HG03378 (cell line): ENCODE results near the gene PAX7.
"Not testable (repeated sequence)": the region's sequence is repeated elsewhere in the genome, so short reads cannot be mapped to it uniquely, and the experiment has no call there.

Experiments
- ATAC-seq: cut with Tn5 transposase; IDR thresholded peaks from one replicate; pipeline ENCODE4 v1.9.1; 2021; ENCODE audit warnings: mild to moderate bottlenecking, moderate library complexity; ENCODE audit not compliant: unreplicated experiment

Gene PAX7

DNA sequence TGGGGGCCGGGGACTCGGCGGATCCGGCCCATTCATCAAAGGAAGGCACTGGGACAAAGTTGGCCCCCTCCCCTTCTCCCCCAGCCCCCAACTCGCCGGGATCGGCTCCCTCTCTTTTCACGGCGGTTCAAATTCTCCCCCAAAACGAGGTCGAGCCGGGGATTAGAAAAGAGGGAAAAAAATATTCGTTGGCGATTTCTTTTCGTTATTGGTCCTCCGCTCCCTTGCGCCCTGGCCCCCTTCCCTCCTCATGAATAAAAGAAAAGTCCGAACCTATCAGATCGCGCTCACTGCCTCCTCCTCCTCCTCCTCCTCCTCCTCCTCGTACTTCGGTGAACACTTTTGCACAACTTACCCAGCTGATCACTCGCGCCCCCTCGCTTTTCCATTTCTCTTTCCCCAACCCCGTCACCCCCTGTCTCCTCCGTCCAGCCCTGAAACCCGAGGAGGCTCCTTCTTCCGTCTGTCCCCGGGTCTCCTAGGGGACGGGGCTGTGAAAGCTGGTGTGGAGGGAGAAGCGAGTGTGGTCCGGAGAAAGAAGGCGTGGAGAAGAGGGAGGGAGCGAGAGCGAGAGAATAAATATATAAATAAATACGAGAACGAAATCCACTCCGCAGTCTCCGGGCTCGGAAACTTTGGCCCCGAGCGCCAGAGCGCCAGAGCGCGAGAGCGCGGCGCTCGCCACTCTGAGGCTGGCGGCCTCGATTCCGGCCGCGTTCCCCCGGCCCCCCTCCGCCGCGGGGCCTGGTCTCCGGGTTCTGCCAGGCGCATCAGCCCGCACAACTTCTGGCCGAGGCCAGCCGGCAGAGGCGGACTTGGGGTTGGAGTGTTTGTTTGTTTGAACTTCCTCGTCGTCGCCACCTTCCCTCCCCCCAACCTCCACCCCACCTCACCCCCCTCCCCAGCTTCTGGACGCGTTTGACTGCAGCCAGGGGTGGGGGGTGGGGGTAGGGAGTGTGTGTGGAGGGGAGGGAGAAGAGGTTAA, at the start of gene PAX7:
PAX7 (plus strand) TSS at position 336 of the 985 bp plus-strand sequence. CDS start 758 bp downstream, outside the sequence.
- ATAC-seq: no peak

DNA sequence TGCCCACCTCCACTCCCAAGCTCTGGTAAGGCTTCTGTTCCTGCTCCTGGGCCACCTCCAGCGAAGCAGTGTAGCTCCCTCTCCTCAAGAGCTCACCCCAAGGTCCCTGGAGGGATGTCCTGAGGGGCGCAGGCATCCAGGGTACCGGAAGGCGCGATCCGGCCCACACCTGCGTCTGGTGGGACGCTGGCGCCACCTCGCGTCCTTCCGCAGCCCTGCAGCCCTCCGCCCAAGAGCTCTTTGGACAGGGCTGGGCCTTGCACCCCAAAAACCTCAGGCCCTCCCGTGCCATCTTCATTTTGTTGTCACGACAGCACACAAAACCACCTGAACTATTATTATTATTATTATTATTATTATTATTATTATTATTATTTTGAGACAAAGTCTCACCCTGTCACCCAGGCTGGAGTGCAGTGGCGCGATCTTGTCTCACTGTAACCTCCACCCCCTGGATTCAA, 49.2 kb upstream of the PAX7 start:
- no peak for ATAC-seq

DNA sequence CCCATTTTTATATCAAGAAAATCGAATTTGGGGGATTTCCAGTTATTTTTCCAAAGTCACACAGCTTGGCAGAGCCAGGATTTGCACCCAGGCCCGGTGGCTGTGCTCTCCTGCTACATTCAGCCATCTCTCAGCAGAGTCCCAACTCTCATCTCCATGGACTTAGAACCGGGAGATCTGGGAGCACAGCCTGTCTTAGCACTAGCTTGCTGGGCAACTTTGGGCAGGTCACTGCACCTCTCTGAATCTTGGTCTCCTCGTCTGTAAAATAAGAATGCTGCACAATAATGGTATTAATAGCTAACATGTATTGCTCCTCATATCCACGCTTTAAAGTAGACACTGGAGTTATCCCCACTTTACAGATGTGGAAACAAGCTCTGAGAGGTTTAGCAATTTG, 47.8 kb upstream of the PAX7 start:
- ATAC-seq: no peak

DNA sequence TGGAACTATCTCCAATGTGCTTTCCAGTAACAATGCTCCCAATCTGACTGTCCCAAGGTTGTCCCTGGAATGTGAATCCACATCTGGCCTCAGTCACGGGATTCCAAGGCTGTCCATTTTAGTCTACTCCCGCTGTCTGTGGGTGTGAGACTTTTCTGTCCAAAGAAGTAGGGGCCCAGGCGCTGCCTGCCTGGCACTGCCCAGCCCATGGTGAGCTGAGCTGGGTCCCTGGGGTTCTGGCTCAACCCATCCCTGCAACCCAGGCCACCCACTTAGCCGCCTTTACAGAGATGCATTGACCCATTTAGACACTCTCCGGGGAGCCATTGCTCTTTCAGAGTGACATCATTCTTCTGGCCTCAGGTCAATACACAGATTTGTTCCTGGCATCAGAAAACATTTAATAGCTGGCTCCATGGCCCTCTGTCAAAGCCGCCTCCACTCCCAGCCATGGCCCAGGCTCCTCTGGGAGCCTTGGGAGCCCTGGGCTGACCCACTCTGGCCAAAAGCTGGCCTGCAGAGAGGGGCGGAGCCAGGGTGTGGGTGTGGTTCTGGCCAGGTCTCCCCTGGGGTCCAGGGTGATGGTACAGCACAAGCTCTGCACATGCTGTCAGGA, 47.2 kb upstream of the PAX7 start:
- ATAC-seq: no peak

DNA sequence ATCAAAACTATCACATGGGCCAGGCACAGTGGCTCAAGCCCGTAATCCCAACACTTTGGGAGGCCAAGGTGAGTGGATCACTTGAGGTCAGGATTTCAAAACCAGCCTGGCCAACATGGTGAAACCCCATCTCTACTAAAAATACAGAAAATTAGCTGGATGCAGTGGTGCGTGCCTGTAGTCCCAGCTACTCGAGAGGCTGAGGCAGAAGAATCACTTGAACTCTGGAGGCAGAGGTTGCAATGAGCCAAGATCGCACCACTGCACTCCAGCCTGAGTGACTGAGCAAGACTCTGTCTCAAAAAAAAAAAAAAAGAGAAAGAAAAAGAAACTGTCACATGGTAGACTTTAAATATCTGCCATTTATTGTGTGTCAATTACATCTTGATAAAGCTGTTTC, 44.6 kb upstream of the PAX7 start:
- ATAC-seq: not testable (repeated sequence)

DNA sequence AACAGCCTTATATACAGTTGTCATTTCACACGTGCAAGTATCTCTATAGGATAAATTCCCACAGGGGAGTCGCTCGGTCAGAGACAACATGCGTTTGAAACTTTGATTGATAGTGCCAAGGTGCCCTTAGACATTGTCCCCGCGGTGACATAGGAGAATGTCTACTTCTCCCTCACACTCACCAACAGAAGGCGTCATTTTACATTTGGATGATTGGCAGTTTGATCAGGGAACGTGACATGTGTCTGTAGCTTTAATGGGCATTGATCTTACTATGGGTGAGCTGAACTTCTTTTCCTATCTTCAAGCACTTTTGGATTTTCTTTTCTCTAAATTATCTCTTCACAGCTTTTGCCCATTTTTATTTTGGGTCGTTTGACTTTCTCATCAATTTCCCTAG, 42.6 kb upstream of the PAX7 start:
- no peak for ATAC-seq

DNA sequence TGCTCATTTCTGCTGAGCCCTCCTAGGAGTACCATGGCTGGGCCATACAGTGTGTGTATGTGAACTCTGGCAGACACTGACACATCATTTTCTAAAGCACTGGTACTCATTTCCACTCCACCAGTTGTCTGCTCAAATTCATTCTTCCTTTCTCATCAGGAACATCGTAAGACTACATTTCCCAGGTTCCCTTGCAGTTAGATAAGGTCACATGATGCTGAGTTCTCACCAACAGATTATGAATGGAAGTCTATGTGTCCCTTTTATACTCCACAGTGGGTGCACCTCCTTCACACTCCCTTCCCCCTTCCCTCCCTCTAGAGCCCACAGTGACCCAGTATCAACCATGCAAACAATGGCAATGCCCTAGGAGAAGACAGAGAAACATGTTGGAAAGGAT, 38.3 kb upstream of the PAX7 start:
- ATAC-seq: no peak

DNA sequence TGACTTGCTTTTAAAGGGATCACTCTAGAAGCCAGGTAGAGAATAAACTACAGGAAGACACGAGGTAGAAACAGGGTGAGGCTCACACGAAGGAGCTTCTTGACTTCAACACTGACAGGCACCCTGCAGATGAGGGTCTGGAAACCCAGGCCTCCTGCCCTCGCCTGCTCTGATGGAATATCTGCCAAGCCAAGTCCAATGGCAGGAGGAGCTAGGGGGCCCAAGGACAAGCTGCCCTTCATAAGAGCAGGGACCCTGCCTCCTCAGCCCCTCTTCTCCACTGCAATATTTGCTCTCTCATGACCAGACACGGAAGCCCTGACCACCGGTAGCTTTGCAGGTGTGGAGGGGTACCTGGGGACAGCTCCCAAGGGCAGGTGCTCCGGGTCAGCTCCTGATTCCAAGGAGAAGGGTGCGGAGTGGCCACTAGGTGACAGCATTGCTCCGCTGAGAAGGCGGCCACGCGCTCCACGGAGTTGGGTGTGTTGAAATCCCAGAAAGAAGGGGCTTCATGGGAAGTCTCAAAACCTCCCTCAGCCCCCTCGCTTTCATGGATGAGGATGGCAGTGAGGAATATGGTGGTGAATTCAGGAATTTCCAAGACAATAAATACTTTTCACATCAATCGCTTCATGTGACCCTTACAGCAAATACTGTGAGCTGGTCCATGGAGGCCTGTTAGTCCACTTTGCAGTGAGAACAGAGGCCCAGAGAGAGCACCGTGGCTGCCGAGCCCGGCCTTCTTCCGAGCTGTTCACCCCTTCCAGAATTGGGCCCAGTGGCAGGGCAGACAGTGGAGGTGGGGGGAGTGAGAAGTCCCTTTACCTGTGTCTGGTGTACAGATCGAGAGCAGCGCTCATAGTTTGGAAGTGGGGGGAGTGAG, 33.2 kb upstream of the PAX7 start:
- ATAC-seq: no peak

DNA sequence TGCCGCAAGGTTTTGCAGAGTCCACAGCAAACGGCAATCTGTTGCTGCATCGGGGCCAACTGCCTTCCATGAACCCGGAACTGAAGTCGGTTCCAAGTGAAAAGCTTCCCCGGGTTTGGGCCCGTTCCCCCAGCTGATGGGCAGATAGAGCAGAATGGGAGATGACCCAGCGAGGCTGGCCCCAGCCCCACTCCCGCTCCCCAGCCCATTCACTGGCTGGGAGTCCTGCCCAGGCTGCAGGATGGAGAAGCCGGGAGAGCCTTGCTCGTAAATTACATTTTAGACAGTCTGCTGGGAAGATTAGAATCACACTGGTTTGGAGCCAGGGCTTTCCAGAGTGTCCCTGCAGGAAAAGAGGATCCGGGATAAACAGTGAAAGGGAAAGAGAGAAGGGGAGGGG, 31.6 kb upstream of the PAX7 start:
- no peak for ATAC-seq

DNA sequence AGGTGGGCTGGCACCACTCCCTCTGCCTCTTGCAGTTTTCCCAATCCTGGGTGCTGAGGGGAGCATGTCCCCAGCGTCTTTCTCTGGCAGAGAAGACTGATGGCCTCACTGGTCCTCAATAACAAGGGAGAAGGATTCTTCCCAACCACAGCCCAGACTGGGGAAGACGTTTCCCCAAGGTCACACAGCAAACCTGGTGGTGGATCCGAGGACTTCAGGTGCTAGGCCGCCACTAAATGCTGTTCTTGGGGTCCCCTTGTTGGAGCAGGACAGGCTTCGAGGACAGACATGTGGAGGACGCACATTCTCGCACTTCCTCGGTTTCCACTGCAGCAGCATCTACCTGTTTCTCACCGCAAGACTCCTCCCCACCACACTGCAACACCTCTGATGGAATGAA, 30.9 kb upstream of the PAX7 start:
- ATAC-seq: no peak

DNA sequence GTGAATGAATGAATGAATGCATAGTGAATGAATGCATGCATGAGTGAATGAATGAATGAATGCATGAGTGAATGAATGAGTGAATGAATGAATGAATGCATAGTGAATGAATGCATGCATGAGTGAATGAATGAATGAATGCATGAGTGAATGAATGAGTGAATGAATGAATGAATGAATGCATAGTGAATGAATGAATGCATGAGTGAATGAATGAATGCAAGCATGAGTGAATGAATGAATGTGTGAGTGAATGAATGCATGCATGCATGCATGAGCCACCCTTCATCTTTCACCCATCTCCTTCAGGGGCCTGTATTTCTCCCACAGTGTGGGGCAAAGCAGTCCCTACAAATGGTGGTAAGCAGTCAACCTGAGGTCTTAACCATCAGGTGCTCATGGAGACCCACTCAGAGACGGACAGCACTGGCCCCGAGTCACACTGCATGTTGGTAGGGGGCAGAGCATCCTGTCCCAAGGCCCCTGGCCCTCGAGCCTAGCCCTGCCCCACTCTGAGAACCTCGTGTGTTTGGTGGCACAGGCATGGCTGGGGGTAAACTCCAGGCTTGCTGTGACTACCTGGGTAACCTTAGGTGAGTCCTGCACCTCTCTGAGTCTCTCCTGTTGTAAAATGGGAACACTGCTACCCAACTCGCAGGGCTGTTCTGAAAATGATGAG, 28.0 kb upstream of the PAX7 start:
- no peak for ATAC-seq

DNA sequence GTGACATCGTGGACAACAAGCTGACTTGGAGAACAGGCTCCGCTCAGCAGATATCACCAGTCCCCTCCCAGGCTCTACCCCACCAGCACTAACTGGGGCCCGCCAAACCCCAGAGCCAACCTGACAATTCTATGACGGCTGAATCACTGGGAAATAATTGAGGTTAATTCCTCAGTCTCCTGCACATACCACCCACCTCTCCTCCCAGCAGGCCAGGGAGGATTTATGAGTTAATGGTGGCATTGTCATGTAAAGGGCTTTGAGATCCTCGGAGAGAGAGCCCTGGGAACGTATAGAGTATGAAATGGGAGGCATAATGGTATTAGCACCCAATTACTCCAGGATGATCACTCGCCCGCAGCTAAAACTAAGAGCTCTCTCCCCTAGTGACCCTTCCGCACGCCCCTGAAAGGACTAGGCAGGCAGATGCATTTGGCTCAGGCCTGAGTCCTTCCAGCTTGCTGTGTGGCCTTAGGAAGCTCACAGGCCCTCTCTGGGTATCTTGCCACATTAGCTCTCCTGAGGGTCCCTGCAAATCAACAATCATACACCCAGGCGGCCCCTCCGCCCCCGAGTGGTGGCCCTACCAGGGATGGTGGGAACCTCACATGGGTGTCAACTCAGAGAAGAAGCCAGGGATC, 27.3 kb upstream of the PAX7 start:
- ATAC-seq: no peak

DNA sequence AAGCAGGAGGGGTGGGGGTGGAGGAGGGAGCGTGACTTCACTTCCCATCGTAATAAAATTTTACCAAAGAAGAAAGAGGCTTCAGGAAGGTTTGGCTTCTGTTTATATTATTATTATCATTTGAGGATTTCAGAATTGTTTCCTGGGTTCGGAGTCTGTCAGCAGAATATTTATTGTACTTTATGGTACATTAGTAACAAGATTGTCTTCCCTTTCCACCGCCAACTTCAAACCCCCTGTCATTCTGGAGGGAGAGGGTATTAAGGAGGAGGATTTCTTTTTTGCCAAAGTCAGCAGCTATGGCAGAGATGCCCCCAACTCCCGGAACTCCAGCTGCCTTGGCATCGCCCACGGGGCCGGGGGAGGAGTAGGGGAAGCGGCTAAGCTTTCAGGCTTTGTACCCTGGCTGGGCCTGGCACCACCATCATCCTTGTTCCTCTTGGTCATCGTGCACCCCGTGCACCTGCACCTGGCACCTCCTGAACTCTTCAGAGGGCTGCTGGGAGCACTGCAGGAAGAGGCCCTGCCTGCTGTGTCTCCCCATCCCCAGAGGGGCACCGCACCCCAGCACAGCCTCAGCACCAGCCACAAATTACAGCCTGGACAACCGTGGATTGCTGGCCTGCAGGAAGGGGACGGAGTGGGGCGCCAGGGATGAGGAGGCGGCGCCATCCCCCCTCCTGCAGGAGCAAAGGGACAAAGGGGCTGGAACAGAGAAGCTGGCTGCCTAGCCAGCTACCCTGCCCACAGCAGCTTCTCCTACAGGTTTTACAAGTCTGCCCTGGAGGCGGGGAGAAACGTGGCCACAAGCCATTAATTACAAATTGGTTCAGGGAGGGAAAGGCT, 24.0 kb upstream of the PAX7 start:
- ATAC-seq: no peak

DNA sequence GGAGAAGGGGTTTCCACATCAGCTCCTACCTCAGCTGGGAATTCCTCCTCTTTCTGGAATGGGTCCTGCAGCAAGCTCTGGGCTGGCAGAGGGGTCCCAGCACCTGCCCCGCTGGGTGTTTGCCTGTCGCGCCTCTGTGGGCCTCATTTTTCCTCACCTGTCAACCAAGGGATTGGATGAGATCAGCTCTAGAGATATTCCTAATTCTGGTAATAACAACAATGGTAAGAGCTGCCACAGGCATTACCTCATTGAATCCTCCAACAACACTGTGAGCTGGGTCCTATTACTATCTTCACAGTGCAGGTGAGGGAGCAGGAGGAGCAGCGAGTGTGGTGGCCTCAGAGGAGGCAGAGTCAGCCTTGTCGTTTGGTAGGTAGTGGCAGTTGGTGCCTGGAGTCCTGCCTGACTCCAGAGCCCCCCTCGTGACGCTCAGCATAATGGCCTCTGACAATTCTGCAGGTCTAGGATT, 23.3 kb upstream of the PAX7 start:
- no peak for ATAC-seq

DNA sequence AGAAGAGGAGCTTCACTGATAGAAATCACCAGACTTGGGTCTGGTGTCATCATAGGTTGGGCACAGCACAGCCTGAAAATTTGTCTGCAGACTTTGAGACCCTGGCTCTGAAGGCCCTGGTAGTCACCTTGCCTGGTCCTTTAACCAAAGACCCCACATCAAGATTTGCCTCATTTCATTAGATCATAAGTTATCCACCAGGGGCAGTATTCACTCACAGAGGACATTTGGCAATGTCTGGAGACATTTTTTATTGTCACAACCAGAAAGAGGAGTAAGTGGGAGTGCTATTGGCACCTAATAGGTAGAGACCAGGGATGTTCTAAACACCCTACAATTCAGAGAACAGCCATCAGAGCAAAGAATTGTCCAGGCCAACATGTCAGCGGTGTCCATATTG, 22.1 kb upstream of the PAX7 start:
- ATAC-seq: no peak

DNA sequence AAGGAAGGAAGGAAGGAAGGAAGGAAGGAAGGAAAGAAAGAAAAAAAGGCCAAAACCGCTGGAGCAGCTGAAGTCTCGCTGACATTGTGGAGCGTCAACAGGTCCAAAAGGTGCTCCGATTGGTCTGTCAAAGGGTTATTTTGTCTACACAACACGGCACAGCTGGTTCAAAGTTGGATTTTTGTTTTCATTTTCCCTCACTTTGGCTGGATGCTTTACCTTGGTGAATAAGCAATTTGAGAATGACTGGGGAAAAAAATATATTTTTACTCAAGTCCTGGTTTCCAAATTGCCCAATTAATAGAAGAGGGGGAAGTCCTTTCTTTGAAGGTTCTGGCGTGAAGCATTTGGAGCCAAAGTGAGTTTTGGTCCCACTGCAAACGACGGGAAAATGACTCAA, 19.3 kb upstream of the PAX7 start:
- ATAC-seq: no peak

DNA sequence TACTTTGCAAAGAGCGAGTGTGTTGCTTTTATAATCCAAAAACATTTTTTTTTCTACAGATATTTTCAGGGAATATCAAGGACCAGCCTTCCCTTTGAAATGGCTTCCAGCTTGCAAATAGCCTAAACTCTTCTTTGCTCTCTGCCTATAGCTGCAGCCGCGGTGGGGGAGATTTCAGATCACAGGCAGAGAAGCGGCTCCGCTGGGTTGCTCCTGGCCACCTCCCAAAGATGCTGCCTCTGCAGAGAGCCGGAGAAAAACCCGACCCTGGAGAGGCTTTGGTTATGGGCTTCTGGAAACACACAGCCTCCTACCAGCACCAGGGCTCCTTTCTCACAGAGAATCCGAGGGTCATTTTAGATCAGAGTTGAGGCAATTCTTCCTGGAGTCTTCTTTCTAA, 18.6 kb upstream of the PAX7 start:
- ATAC-seq: no peak

DNA sequence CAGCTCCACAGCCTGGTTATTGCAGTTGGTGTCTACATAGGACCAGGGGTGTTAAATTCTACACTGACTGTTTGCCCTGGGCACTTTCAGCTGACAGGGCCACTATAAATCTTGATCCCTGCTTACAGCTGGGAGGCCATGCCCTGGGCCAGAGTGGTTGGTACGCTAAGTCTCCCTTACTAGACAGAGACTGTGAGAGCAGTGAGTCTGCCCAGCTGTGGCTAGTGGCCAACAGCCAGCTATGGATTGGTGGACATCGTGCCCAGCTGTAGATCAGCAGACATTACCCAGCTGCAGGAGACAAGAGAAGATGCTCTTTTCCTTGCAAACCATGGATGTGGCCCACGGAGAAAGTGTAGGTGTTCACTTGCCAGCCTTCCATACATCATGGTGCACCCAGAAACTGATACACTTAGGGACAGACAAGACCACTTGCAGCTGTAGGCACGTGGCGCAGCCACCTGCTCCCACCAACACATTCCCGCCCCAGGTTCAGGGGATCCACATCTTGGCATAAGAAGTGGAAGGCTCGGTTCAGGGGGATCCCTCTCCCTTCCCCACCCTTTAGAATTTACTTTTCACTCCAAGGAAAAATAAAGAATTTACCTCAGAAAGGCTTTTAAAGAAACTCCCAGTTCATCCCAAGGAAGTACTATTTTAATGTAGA, 16.4 kb upstream of the PAX7 start:
- ATAC-seq: no peak
